ENCODE results near the gene RGS12.

RGS12 gene

DNA sequence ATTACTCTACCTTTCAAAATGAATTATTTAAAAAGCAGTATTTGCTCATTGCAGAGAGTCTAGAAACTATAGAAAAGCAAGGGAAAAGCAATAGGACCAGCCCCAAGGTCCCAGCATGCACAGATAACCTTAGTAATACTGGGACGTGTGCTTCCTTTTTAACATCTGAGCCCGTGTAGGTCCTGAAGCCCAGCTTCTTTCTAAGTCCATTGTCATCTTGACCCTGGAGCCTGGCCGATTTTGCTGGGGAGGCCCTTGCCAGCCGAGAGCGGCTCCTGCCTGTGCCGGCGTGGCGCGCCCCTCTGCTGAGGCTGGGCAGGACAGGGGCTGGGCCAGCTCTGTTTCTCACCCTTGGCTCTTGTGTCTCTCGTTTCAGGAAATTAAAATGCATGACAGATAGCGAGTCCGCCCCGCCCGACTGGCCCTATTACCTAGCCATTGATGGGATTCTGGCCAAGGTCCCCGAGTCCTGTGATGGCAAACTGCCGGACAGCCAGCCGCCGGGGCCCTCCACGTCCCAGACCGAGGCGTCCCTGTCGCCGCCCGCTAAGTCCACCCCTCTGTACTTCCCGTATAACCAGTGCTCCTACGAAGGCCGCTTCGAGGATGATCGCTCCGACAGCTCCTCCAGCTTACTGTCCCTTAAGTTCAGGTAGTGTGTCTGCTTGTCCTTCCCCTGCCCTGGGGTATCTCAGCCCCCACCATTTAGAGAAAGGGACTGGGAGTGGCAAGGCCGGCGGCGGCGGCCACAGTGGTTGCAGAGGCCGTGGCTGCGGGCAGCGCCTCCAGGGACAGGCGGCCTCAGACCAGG is 39.8 kb upstream of the RGS12 start:
- H3K27ac ChIP-seq (ENCODE audit: low read depth, low read length), result no peak overlapping the region
- H4K8ac ChIP-seq (ENCODE audit: low read depth, low read length), result no peak overlapping the region
- no peaks in the 10 kb centered on the region for H3K36me3 ChIP-seq (ENCODE audit: control insufficient read depth, insufficient read depth, low read length)
- H3K18ac ChIP-seq (ENCODE audit: low read length), result no peak overlapping the region
- no peak overlapping the region for H2AK5ac ChIP-seq (ENCODE audit: low read length)
- H3K56ac ChIP-seq (ENCODE audit: low read length), result no peak overlapping the region
- no peaks in the 10 kb centered on the region for H3K27me3 ChIP-seq (ENCODE audit: insufficient read depth, low read length, poor library complexity)
- no peaks in the 10 kb centered on the region for H3K4me1 ChIP-seq (ENCODE audit: control insufficient read depth, low read depth, low read length)
- H3K23ac ChIP-seq (ENCODE audit: low read length), result no peak overlapping the region
- H3K9ac ChIP-seq (ENCODE audit: low read length), result no peak overlapping the region
- no peak overlapping the region for H3K4me2 ChIP-seq (ENCODE audit: low read length)
- no peaks in the 10 kb centered on the region for H3K79me1 ChIP-seq (ENCODE audit: low read length)
- no CpG with 5 or more reads among the region's 38 CpGs for WGBS (ENCODE audit: extremely low coverage, insufficient coverage, low lambda C conversion rate)
- H2BK5ac ChIP-seq (ENCODE audit: low read length), result no peak overlapping the region
- H2BK120ac ChIP-seq (ENCODE audit: low read depth, low read length), result no peak overlapping the region
- H4K5ac ChIP-seq (ENCODE audit: low read length), result no peak overlapping the region
- no peak overlapping the region for H2BK15ac ChIP-seq (replicated peaks; ENCODE audit: low read depth)
- no peak for DNase-seq
- H3K79me2 ChIP-seq (ENCODE audit: control insufficient read depth, insufficient read depth, low read length), result no peaks in the 10 kb centered on the region
- no peak overlapping the region for H3K4me3 ChIP-seq (ENCODE audit: low read length)
- H3K4ac ChIP-seq (ENCODE audit: low read depth, low read length), result no peak overlapping the region

DNA sequence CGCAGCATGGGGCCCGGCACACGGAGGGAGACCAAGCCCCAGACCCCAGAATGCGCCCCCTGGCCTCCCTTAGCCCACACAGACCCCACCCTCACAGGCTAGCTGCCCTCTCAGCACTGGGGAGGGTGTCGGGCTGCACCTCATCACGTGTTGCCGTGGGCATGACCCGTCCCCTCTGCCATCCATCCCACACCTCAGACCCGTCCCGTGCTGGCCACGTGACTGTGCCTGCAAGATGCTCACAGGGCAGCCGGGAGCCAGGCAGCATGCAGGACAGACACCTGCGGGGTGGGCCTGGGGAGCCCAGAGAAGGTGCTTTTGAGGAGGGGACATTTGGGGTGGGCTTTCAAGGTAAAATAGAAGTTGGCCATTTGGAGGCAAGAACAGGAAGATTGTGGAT is 39.0 kb upstream of the RGS12 start:
- Histone ChIP-seq H2BK15ac (replicated peaks; ENCODE audit: low read depth) (no peak overlapping the region), H3K79me1 (ENCODE audit: low read length) (no peaks in the 10 kb centered on the region), H2BK5ac (ENCODE audit: low read length) (no peak overlapping the region), H4K5ac (ENCODE audit: low read length) (no peak overlapping the region), H2BK120ac (ENCODE audit: low read depth, low read length) (no peak overlapping the region), H3K27me3 (ENCODE audit: insufficient read depth, low read length, poor library complexity) (no peaks in the 10 kb centered on the region), H2AK5ac (ENCODE audit: low read length) (no peak overlapping the region), H3K4me3 (ENCODE audit: low read length) (no peak overlapping the region), H3K4ac (ENCODE audit: low read depth, low read length) (no peak overlapping the region), H4K8ac (ENCODE audit: low read depth, low read length) (no peak overlapping the region), H3K27ac (ENCODE audit: low read depth, low read length) (no peak overlapping the region), H3K9ac (ENCODE audit: low read length) (no peak overlapping the region), H3K23ac (ENCODE audit: low read length) (no peak overlapping the region), H3K36me3 (ENCODE audit: control insufficient read depth, insufficient read depth, low read length) (no peaks in the 10 kb centered on the region), H3K79me2 (ENCODE audit: control insufficient read depth, insufficient read depth, low read length) (no peaks in the 10 kb centered on the region), H3K4me2 (ENCODE audit: low read length) (no peak overlapping the region), H3K56ac (ENCODE audit: low read length) (no peak overlapping the region), H3K18ac (ENCODE audit: low read length) (no peak overlapping the region), H3K4me1 (ENCODE audit: control insufficient read depth, low read depth, low read length) (no peaks in the 10 kb centered on the region)
- no peak for DNase-seq
- WGBS (ENCODE audit: extremely low coverage, insufficient coverage, low lambda C conversion rate), result no CpG with 5 or more reads among the region's 13 CpGs

DNA sequence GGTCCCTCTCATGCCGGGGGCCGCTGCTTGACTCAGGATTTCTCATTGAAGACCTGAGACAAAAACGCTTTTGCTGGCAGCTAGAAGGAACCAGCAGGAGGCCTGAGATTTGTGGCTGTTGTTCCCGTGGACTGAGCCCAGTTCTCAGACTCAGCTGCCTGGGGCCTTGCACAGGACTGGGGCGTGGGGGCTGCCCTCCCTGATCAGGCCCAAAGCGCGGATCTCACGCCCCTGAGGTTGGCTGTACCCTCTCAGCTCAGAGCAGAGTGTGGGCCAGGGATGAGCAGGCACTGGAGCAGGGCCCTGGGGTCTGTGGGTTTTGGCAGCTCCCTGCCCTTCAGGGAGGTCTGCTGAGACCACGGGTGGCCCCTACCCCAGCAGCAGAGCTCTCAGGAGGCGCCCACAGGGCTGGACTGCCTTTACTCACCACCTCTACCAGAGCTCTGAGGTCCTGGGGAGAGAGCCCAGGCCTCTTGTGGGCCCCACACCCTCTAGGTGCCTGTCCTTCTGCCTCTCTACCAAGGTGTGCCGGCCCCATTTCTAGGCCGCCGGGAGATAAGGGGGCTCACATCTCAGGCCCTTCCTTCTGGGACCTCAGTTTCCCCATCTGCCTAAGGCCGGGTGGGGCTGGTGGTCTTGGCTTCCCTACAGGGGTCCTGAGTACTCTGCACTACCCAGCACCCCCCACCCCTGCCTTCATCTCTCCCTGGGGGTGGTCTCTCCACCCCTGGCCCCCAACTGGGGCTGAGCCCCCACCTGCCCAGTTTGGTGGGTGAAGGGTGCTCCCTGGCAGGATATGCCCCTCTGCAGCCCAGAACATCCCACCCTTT is 38.3 kb upstream of the RGS12 start:
- Histone ChIP-seq H3K36me3 (ENCODE audit: control insufficient read depth, insufficient read depth, low read length) (no peaks in the 10 kb centered on the region), H3K23ac (ENCODE audit: low read length) (no peak overlapping the region), H2BK120ac (ENCODE audit: low read depth, low read length) (no peak overlapping the region), H3K56ac (ENCODE audit: low read length) (no peak overlapping the region), H3K79me1 (ENCODE audit: low read length) (no peaks in the 10 kb centered on the region), H3K4me2 (ENCODE audit: low read length) (no peak overlapping the region), H4K5ac (ENCODE audit: low read length) (no peak overlapping the region), H3K9ac (ENCODE audit: low read length) (no peak overlapping the region), H2BK5ac (ENCODE audit: low read length) (no peak overlapping the region), H3K27ac (ENCODE audit: low read depth, low read length) (no peak overlapping the region), H4K8ac (ENCODE audit: low read depth, low read length) (no peak overlapping the region), H2AK5ac (ENCODE audit: low read length) (no peak overlapping the region), H3K4me3 (ENCODE audit: low read length) (no peak overlapping the region), H2BK15ac (replicated peaks; ENCODE audit: low read depth) (no peak overlapping the region), H3K27me3 (ENCODE audit: insufficient read depth, low read length, poor library complexity) (no peaks in the 10 kb centered on the region), H3K18ac (ENCODE audit: low read length) (no peak overlapping the region), H3K4ac (ENCODE audit: low read depth, low read length) (no peak overlapping the region), H3K4me1 (ENCODE audit: control insufficient read depth, low read depth, low read length) (no peaks in the 10 kb centered on the region), H3K79me2 (ENCODE audit: control insufficient read depth, insufficient read depth, low read length) (no peaks in the 10 kb centered on the region)
- WGBS (ENCODE audit: extremely low coverage, insufficient coverage, low lambda C conversion rate), result no CpG with 5 or more reads among the region's 14 CpGs
- no peak for DNase-seq

DNA sequence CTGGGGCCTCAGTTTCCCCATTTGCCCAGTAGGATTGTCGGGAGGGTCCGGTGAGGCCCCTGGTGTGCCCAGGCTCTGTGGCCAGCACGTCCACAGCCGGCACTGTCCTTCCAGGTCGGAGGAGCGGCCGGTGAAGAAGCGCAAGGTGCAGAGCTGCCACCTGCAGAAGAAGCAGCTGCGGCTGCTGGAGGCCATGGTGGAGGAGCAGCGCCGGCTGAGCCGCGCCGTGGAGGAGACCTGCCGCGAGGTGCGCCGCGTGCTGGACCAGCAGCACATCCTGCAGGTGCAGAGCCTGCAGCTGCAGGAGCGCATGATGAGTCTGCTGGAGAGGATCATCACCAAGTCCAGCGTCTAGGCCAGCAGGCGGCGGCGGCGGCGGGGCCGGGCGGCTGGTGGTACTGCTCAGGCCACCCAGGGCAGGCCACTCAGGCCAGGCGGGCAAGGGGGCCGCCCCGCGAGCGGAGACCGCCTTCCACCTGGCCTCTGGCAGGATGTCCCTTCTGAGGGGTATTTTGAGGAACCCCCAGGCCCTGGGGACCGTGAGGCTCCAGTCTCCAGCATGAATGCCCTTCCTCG is 37.1 kb upstream of the RGS12 start:
- Histone ChIP-seq H3K4me1 (ENCODE audit: control insufficient read depth, low read depth, low read length) (no peaks in the 10 kb centered on the region), H3K4ac (ENCODE audit: low read depth, low read length) (no peak overlapping the region), H2AK5ac (ENCODE audit: low read length) (no peak overlapping the region), H2BK15ac (replicated peaks; ENCODE audit: low read depth) (no peak overlapping the region), H3K18ac (ENCODE audit: low read length) (no peak overlapping the region), H3K27ac (ENCODE audit: low read depth, low read length) (no peak overlapping the region), H3K79me2 (ENCODE audit: control insufficient read depth, insufficient read depth, low read length) (no peaks in the 10 kb centered on the region), H4K8ac (ENCODE audit: low read depth, low read length) (no peak overlapping the region), H3K56ac (ENCODE audit: low read length) (no peak overlapping the region), H3K4me3 (ENCODE audit: low read length) (no peak overlapping the region), H3K4me2 (ENCODE audit: low read length) (no peak overlapping the region), H2BK120ac (ENCODE audit: low read depth, low read length) (no peak overlapping the region), H3K9ac (ENCODE audit: low read length) (no peak overlapping the region), H3K23ac (ENCODE audit: low read length) (no peak overlapping the region), H2BK5ac (ENCODE audit: low read length) (no peak overlapping the region), H4K5ac (ENCODE audit: low read length) (no peak overlapping the region), H3K27me3 (ENCODE audit: insufficient read depth, low read length, poor library complexity) (no peaks in the 10 kb centered on the region), H3K36me3 (ENCODE audit: control insufficient read depth, insufficient read depth, low read length) (no peaks in the 10 kb centered on the region), H3K79me1 (ENCODE audit: low read length) (no peaks in the 10 kb centered on the region)
- DNase-seq, result no peak
- WGBS (ENCODE audit: extremely low coverage, insufficient coverage, low lambda C conversion rate), result no CpG with 5 or more reads among the region's 36 CpGs

DNA sequence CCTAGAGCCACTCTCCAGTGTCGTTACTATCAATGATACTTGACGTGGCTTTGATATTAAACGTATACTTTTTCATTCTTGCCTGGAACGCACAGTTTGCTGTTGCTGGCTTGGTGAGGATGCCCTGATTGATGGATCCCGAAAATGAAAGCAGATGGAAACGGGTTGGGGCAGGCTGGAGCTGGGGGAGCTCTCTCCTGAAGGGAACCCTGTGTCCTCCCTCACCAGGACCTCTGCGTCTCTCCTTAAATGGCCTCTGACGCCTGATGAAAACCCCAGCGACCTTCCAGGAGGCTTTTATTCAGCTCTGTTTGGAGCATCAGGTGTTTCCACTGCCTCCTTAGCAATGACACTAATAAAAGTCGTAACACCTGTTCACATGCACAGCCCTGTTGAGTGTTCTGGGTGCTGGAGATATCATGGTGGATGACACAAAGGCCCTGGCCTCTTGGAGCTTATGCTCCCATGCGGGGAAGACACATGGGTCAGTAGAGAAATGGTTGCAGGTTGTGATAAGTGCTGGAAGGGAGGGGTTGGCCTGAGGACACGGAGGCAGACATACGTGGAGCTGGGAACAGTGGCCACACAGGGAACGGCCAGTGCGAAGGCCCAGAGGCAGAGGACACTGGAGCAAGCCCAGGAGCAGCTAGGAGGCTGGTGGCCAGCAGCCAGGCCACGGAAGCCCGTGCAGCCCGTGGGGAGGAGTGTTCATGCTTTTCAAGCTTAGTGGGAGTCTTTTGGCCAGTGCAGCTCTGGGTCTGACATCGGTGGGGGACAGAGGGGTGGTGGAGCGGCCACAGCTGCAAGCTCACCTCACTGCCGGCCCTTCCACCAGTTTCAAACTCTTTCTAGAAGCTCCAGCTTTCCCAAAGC is 36.4 kb upstream of the RGS12 start:
- Histone ChIP-seq H2BK15ac (replicated peaks; ENCODE audit: low read depth) (no peak overlapping the region), H2BK5ac (ENCODE audit: low read length) (no peak overlapping the region), H3K79me2 (ENCODE audit: control insufficient read depth, insufficient read depth, low read length) (no peaks in the 10 kb centered on the region), H3K9ac (ENCODE audit: low read length) (no peak overlapping the region), H3K4ac (ENCODE audit: low read depth, low read length) (no peak overlapping the region), H3K4me3 (ENCODE audit: low read length) (no peak overlapping the region), H3K79me1 (ENCODE audit: low read length) (no peaks in the 10 kb centered on the region), H2BK120ac (ENCODE audit: low read depth, low read length) (no peak overlapping the region), H3K18ac (ENCODE audit: low read length) (no peak overlapping the region), H3K23ac (ENCODE audit: low read length) (no peak overlapping the region), H3K36me3 (ENCODE audit: control insufficient read depth, insufficient read depth, low read length) (no peaks in the 10 kb centered on the region), H3K4me2 (ENCODE audit: low read length) (no peak overlapping the region), H4K5ac (ENCODE audit: low read length) (no peak overlapping the region), H4K8ac (ENCODE audit: low read depth, low read length) (no peak overlapping the region), H3K27me3 (ENCODE audit: insufficient read depth, low read length, poor library complexity) (no peaks in the 10 kb centered on the region), H3K4me1 (ENCODE audit: control insufficient read depth, low read depth, low read length) (no peaks in the 10 kb centered on the region), H3K27ac (ENCODE audit: low read depth, low read length) (no peak overlapping the region), H2AK5ac (ENCODE audit: low read length) (no peak overlapping the region), H3K56ac (ENCODE audit: low read length) (no peak overlapping the region)
- DNase-seq, result no peak
- no CpG with 5 or more reads among the region's 21 CpGs for WGBS (ENCODE audit: extremely low coverage, insufficient coverage, low lambda C conversion rate)
